Activated naive CD8-positive, alpha-beta T cell (primary cell): ENCODE results near the gene PPAT.
A peak's percentile ranks its signal among the peaks of the same experiment; 100 is the strongest.
"Not testable (repeated sequence)": the region's sequence is repeated elsewhere in the genome, so short reads cannot be mapped to it uniquely, and the experiment has no call there.

Experiments
- H3K27ac Mint-ChIP-seq: one replicate; pipeline ENCODE4 v1.8.0; 2021; ENCODE audit warnings: mixed read lengths
- H3K27me3 Mint-ChIP-seq: one replicate; pipeline ENCODE4 v1.8.0; 2021; ENCODE audit warnings: mixed read lengths
- H3K36me3 Mint-ChIP-seq: one replicate; pipeline ENCODE4 v1.8.0; 2021; ENCODE audit warnings: mixed read lengths
- H3K4me1 Mint-ChIP-seq: one replicate; pipeline ENCODE4 v1.8.0; 2021; ENCODE audit warnings: low read depth, mixed read lengths
- H3K4me3 Mint-ChIP-seq: one replicate; pipeline ENCODE4 v1.8.0; 2021; ENCODE audit warnings: mild to moderate bottlenecking, mixed read lengths
- H3K9me3 Mint-ChIP-seq: one replicate; pipeline ENCODE4 v1.8.0; 2021; ENCODE audit warnings: low read depth, mixed read lengths

The PPAT gene

GRCh38 chr4:56435140-56435926 is at the start of gene PPAT:
TSS of gene PPAT (minus strand) at chr4:56435615. CDS start at chr4:56435477, 138 bp downstream.
- Mint-ChIP-seq H3K4me3 (peak within 1 kb of the TSS; percentile 99), H3K36me3 (peaks cover 20% of the 10 kb centered on the region)

DNA sequence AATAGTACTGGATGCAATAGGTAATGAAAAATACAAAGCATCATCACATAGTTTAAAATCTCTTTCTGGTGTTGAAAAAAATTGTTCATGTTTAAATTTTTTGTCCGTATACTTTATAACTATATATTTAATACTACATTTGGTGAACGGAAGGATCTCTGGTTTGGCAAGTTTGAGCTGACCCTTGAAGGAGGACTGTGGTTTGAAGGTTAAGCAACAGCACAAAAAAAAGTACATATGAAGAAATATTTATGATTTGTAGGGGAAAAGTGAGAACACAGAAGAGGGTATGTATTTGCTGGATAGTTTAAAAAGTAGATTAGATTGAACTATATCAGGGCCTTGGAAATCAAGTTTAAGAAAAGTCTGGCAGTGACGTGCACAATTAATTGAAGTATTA is 45.3 kb upstream of the PPAT start:
- Mint-ChIP-seq H3K27me3 (no peaks in the 10 kb centered on the region), H3K27ac (no peak overlapping the region), H3K4me1 (peaks cover 1% of the 10 kb centered on the region), H3K4me3 (no peak overlapping the region), H3K9me3 (no peaks in the 10 kb centered on the region), H3K36me3 (peaks cover 9% of the 10 kb centered on the region)

More at GRCh38 chr4:56435140-56435926, at the start of gene PPAT:
- Mint-ChIP-seq H3K9me3 (no peaks in the 10 kb centered on the region), H3K27ac (peak within 1 kb of the TSS; percentile 97), H3K4me1 (peaks cover 54% of the 10 kb centered on the region), H3K27me3 (no peaks in the 10 kb centered on the region)

DNA sequence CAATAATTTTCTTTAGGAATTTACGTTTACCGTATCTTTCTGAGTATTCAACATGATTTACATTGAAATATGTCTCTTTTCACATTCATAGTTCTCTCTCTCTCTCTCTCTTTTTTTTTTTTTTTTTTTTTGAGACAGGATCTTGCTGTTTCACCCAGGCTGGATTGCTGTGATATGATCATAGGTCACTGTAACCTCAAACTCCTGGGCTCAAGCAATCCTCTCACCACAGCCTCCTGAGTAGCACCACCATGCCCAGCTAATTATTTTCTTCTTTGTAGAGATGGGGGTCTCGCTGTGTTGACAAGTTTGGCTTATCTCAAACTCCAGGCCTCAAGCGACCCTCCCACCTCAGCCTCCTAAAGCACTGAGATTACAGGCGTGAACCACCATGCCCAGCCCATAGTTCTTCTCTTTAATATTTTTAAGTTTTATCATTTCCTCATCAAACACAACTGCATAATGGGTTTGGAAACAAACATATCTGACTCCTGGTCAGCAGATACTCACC is 41.8 kb upstream of the PPAT start:
- Mint-ChIP-seq H3K4me1 (peaks cover 1% of the 10 kb centered on the region), H3K4me3 (no peak overlapping the region), H3K36me3 (peaks cover 13% of the 10 kb centered on the region), H3K27ac (no peak overlapping the region), H3K27me3 (no peaks in the 10 kb centered on the region), H3K9me3 (no peaks in the 10 kb centered on the region)

DNA sequence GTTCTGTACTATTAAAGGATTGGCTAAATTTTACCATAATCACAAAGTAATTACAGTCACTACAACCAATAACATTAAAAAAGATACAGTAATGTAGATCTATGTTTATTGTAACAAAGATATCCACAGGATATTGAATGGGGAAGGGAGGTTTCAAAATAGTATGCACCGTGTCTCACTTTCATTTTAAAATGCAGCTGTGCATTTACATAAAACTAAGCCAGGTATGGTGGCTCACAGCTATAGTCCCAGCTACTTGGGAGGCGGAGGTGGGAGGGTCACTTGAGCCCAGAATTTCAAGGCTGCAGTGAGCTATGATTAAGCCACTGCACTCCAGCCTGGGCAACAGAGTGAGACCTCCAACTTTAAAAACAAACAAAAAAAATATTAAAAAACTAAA is 40.5 kb upstream of the PPAT start:
- no peaks in the 10 kb centered on the region for H3K27me3 Mint-ChIP-seq
- peaks cover 1% of the 10 kb centered on the region for H3K4me1 Mint-ChIP-seq
- H3K27ac Mint-ChIP-seq = no peak overlapping the region
- no peaks in the 10 kb centered on the region for H3K9me3 Mint-ChIP-seq
- H3K36me3 Mint-ChIP-seq = peaks cover 18% of the 10 kb centered on the region
- no peak overlapping the region for H3K4me3 Mint-ChIP-seq

GRCh38 chr4:56469489-56470210 is 34.2 kb upstream of the PPAT start:
- Mint-ChIP-seq H3K9me3 (no peaks in the 10 kb centered on the region), H3K36me3 (peaks cover 14% of the 10 kb centered on the region), H3K27me3 (no peaks in the 10 kb centered on the region), H3K4me1 (peaks cover 45% of the 10 kb centered on the region), H3K27ac (peak overlapping the region; percentile 16), H3K4me3 (peak overlapping the region; percentile 98)

GRCh38 chr4:56468097-56468422 is 32.6 kb upstream of the PPAT start:
- H3K4me3 Mint-ChIP-seq = peak overlapping the region; percentile 98
- H3K36me3 Mint-ChIP-seq = peaks cover 12% of the 10 kb centered on the region
- no peaks in the 10 kb centered on the region for H3K27me3 Mint-ChIP-seq
- peak overlapping the region; percentile 96 for H3K27ac Mint-ChIP-seq
- peaks cover 57% of the 10 kb centered on the region for H3K4me1 Mint-ChIP-seq
- H3K9me3 Mint-ChIP-seq = no peaks in the 10 kb centered on the region

GRCh38 chr4:56467284-56468096 is 32.1 kb upstream of the PPAT start, which contains the start of gene SRP72:
TSS of gene SRP72 (plus strand) at chr4:56467617. CDS start at chr4:56467636, 19 bp downstream.
- peaks cover 58% of the 10 kb centered on the region for H3K4me1 Mint-ChIP-seq
- H3K27me3 Mint-ChIP-seq = no peaks in the 10 kb centered on the region
- peak within 1 kb of the TSS; percentile 98 for H3K4me3 Mint-ChIP-seq
- H3K27ac Mint-ChIP-seq = peak within 1 kb of the TSS; percentile 96
- H3K36me3 Mint-ChIP-seq = peaks cover 12% of the 10 kb centered on the region
- no peaks in the 10 kb centered on the region for H3K9me3 Mint-ChIP-seq

DNA sequence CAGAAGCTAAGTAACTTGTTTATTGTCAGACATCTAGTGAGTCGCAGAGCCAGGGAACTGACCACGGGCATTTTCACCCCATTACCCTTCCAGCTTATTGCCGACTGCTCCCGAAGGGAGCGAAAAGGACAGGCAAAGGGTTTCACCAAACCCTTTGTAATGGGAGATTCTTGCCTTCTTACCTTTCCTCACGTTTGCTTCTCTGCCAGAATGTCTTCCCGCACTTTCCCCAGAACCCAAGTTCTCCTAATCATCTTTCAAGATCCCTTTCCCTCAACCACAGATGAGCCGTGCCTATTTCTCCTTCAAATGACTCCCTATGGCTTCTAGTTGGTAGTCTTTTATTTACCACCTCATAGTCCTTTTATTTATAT is 31.5 kb upstream of the PPAT start:
- no peaks in the 10 kb centered on the region for H3K27me3 Mint-ChIP-seq
- H3K9me3 Mint-ChIP-seq = no peaks in the 10 kb centered on the region
- H3K4me3 Mint-ChIP-seq = peak overlapping the region; percentile 98
- peaks cover 17% of the 10 kb centered on the region for H3K36me3 Mint-ChIP-seq
- H3K27ac Mint-ChIP-seq = peak overlapping the region; percentile 96
- peaks cover 60% of the 10 kb centered on the region for H3K4me1 Mint-ChIP-seq

DNA sequence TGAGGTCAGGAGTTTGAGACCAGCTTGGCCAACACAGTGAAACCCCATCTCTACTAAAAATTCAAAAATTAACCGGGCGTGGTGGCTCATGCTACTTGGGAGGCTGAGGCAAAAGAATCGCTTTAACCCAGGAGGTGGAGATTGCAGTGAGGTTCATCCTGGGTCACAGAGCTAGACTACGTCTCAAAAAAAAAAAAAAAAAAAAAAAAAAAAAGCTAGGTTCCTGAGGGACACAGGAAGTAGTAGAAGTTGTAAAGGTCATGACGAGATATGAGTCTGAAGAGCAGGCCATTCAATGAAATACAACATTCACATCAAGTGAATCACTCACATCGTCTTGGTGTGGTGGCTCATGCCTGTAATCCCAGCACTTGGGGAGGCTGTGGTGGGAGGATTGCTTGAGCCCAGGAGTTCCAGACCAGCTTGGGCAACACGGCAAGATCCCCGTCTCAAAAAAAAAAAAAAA is 30.9 kb upstream of the PPAT start:
- H3K27me3 Mint-ChIP-seq, H3K9me3 Mint-ChIP-seq: not testable (repeated sequence)
- H3K36me3 Mint-ChIP-seq = peaks cover 14% of the 10 kb centered on the region
- peak overlapping the region; percentile 98 for H3K4me3 Mint-ChIP-seq
- peak overlapping the region; percentile 96 for H3K27ac Mint-ChIP-seq
- H3K4me1 Mint-ChIP-seq = peaks cover 60% of the 10 kb centered on the region

- Mint-ChIP-seq H3K4me1 (peaks cover 64% of the 10 kb centered on the region), H3K36me3 (peaks cover 14% of the 10 kb centered on the region), H3K4me3 (peak overlapping the region; percentile 98), H3K27ac (peak overlapping the region; percentile 96), H3K9me3 (no peaks in the 10 kb centered on the region), H3K27me3 (no peaks in the 10 kb centered on the region)
Observed at GRCh38 chr4:56465599-56466295, 30.3 kb upstream of the PPAT start.

GRCh38 chr4:56464581-56464980 is 29.2 kb upstream of the PPAT start:
- peak overlapping the region; percentile 98 for H3K4me3 Mint-ChIP-seq
- no peak overlapping the region for H3K27ac Mint-ChIP-seq

DNA sequence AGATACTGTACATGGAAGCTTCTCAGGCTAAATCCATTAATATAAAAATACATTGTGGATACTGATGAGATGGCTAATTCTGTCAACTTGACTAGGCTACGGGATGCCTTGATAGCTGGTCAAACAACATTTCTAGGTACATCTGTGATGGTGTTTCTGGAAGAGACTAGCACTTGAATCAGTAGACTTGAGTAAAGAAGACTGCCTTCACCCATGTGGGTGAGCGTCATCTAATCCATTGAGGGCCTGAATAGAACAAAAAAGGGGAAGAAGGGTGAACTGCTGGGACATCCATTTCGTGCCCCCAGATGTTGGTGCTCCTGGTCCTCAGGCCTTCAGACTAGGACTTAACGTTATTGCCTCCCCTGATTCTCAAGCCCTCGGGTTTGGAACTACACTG is 28.3 kb upstream of the PPAT start:
- no peak overlapping the region for H3K27ac Mint-ChIP-seq
- H3K4me1 Mint-ChIP-seq = peaks cover 55% of the 10 kb centered on the region
- peaks cover 15% of the 10 kb centered on the region for H3K36me3 Mint-ChIP-seq
- no peak overlapping the region for H3K4me3 Mint-ChIP-seq
- H3K9me3 Mint-ChIP-seq = no peaks in the 10 kb centered on the region
- H3K27me3 Mint-ChIP-seq = no peaks in the 10 kb centered on the region

More at GRCh38 chr4:56464581-56464980, 29.2 kb upstream of the PPAT start:
- H3K9me3 Mint-ChIP-seq = no peaks in the 10 kb centered on the region
- H3K4me1 Mint-ChIP-seq = peaks cover 63% of the 10 kb centered on the region
- H3K27me3 Mint-ChIP-seq = no peaks in the 10 kb centered on the region
- peaks cover 17% of the 10 kb centered on the region for H3K36me3 Mint-ChIP-seq

- peaks cover 15% of the 10 kb centered on the region for H3K36me3 Mint-ChIP-seq
- H3K4me3 Mint-ChIP-seq = no peak overlapping the region
- no peak overlapping the region for H3K27ac Mint-ChIP-seq
- H3K4me1 Mint-ChIP-seq = peaks cover 45% of the 10 kb centered on the region
- no peaks in the 10 kb centered on the region for H3K27me3 Mint-ChIP-seq
- H3K9me3 Mint-ChIP-seq = no peaks in the 10 kb centered on the region
Observed at GRCh38 chr4:56462157-56462556, 26.7 kb upstream of the PPAT start.

GRCh38 chr4:56460085-56460484 is 24.7 kb upstream of the PPAT start:
- H3K4me1 Mint-ChIP-seq = peaks cover 31% of the 10 kb centered on the region
- H3K4me3 Mint-ChIP-seq = no peak overlapping the region

More at GRCh38 chr4:56460085-56460484, 24.7 kb upstream of the PPAT start:
- Mint-ChIP-seq H3K36me3 (peaks cover 27% of the 10 kb centered on the region), H3K9me3 (no peaks in the 10 kb centered on the region), H3K27me3 (no peaks in the 10 kb centered on the region), H3K27ac (peak overlapping the region; percentile 83)
